ENCODE results near the gene APOL1.

APOL1 gene

DNA sequence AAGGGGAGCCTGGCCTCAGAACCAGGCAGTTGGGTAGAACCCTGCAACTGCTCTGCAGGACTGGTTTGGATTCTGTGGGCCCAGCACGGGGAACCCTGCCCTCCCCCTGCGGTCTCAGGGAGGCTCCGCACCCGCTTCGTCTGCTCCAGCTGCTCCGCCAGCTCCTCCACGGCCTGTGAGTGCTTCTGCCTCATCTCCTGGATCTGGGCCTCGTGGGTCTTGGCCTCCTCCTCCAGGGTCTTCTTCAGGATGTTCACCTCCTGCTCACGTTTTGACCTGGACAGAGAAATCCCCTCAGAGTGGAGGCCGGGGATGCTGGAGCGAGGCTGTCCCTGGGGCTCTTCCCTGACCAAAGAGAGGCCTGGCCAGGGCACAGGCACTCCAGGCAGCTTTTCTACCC, 41.9 kb downstream of the APOL1 start:
- no peak for DNase-seq

- no peak for DNase-seq
These were observed 42.3 kb downstream of the APOL1 start for GRCh38 chr22:36295247-36295646.

GRCh38 chr22:36296690-36297089, 43.8 kb downstream of the APOL1 start:
- no peak for DNase-seq

- DNase-seq: no peak
These were observed 44.6 kb downstream of the APOL1 start for GRCh38 chr22:36297568-36297967.

- DNase-seq: no peak
These were observed 45.2 kb downstream of the APOL1 start for GRCh38 chr22:36298118-36298517.

DNA sequence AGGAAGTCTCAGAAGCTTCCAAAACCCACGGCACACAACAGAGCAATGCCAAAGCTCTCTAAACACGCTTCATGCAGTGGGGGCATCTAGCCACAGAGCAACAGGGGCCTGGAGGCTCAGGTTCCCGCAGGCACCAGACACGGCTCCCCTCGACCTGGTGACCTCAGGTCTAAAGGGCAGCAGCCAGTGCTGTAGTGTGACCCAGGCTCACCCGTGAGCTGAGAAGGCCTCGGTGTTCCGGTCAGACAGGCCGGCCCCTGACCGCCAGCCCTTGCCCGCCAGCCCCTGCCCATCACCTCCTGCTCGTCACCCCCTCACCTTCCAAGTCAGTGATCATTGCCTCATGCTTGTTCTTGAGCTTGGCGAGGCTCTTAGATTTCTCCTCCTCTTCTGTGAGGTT, 45.7 kb downstream of the APOL1 start:
- no peak for DNase-seq

- no peak for DNase-seq
These were observed 46.4 kb downstream of the APOL1 start for GRCh38 chr22:36299295-36299694.

DNA sequence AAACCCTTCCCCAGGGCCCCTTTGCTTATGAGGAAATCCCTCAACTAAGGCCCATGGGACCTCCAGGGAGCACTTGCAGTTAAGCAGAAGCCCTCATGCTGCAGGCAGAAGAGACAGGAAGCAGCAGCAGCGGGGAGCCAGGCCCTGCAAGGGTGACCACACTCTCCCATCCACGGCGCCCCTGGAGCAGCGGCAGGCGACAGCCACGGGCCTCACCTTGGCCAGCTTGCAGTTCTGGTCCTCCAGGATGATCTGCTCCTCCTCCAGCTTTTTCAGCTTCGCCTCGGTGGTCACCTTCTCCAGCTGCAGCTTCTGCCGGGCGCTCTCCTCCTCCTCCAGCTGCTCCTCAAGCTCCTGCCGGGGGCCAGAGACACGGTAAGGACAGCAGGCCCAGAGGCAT, 47.0 kb downstream of the APOL1 start:
- no peak for DNase-seq

DNA sequence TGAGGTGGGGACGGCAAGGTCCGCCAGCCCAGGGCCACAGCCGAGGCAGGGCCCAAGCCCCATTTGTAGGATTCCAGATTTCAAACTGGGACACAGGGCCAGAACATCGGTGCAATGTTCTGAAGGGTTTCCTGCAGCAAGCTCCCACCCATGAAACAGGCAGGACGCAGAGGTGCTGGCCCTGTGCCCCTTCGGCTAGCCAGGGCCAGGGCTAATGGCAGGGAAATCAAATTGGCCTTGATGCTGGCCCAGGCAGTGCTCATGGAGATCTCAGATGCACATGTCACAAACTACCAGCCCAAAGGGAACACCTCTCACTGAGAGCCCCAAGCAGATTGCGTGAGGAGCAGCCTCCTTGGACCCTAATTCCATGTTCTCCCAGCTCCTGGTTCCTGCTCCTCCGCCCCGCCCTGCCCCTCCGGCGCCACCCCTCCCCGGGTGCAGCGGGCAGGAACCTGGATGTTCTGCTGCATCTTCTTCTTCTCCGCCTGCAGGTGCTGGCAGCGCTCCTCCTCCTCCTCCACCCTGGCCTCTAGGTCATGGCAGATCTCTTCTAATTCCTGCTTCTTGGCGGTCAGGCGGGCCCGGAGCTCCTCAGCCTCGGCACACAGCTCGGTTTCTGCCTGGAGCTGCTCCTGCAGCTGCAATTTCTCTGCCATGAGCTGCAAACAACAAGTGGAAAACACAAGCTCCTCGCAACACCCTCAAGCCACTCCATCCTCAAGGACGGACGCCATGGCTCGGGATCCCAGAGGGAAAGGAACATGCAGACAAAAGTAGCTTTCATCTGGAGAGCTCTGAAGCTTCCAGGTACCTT, 47.7 kb downstream of the APOL1 start:
- DNase-seq: no peak

- peak; percentile 80 for DNase-seq
These were observed 48.5 kb downstream of the APOL1 start for GRCh38 chr22:36301384-36301828.

DNA sequence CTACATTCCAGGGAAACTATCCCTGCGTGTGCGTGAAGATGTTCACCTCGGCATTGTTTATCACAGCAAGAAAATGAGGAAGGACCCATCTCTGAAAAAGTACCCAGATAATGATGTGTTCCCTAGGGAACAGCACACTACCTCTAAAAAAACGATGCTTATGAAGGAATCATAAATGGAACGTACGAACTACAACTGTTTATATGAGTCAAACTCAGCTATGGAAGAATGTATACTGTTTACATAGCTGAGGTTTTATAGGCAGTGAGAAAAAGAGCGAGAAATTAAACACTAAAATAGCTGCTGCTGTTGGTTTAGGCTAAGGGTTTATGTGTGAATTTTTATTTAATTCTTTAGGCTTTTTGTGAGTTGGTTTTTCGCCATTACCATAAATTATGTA, 48.9 kb downstream of the APOL1 start:
- no peak for DNase-seq

- no peak for DNase-seq
These were observed 49.6 kb downstream of the APOL1 start for GRCh38 chr22:36302439-36303114.

- no peak for DNase-seq
These were observed 50.2 kb downstream of the APOL1 start for GRCh38 chr22:36303115-36303467.

DNA sequence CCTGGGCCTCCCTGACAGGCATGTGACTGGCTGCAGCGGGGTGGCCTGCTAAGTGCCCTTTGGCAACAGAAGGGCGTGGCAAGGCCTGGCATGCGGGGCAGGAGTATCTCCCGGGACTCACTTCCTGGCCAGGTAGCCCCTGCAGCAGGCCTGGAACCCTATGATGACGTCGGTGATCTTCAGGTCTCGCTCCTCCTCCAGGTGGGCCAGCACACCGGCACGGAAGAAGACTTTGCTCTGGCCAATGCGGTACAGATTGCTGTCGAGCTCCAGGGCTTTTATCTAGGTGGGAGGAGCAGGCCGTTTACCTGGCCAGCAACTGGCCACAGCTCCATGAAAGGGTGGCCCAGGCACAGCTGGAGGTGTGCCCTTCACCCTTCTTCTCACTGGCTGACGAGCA, 50.9 kb downstream of the APOL1 start:
- no peak for DNase-seq

GRCh38 chr22:36304429-36304828, 51.5 kb downstream of the APOL1 start:
- no peak for DNase-seq

GRCh38 chr22:36305813-36306212, 52.9 kb downstream of the APOL1 start:
- no peak for DNase-seq

DNA sequence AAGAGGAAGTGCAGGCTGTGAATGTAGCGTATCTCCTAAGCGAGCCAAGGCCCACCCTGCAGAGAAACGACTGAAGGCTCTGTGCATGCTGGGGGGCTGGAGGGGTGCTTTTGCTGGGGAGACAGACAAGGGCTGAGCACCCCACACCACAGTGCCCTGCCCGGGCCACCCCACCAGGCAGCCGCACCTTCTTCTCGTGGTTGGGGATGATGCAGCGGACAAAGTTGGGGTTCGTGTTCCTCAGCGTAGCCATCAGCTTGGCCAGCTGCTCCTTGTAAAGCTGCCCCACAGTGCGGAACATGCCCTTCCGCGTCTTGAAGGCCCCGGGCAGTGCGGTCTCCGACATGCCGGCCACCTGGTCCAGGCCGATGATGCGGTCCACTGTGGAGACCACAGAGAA, 53.3 kb downstream of the APOL1 start:
- no peak for DNase-seq

GRCh38 chr22:36308880-36309279, 55.9 kb downstream of the APOL1 start:
- no peak for DNase-seq

DNA sequence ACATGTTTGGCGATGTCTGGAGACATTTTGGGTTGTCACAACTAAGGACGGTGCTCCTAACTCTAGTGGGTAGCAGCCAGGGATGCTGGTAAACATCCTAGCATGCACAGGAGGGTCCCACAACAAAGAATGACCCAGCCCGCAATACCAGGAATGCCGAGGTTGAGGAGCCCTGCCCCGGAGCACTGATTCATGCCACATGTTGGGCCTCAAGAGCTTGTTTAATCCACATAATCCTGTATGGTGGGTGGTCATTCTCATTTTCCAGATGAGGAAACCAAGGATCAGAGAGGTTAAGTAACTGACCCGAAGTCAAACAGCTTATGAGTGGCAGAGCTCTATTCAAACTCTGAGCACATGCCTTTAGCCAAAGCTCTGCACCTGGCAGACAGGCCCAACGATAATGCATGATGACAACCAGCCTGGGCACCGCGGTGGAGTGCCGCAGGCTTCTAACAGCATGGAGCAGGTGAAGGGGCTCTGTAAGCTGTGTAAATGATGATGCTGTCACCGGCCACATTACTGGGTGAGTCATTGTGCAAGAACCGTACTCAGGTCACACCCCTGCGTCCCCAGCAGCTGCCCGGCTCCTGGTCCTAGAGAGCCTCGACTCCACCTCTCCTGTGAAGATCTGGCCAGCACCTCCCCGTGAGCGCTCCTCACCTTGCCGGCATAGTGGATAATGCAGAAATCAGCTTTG, 58.6 kb downstream of the APOL1 start:
- DNase-seq: no peak

DNA sequence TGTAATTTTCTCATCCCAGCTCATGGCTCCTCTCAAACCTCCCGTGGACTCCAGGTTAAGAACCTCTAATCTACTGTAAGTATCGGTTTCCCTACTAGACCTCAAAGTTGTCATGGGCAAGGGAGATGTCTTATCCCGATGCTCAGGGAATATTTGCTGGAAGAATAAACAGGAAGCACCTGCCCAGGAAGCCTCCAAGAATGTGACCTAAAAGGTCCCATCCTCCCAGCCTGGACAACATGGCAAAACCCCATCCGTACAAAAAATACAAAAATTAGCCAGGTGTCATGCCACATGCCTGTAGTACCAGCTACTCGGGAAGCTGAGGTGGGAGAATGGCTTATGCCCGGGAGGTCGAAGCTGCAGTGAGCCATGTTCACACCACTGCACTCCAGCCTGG, 62.4 kb downstream of the APOL1 start:
- DNase-seq: no peak

- DNase-seq: no peak
These were observed 63.5 kb downstream of the APOL1 start for GRCh38 chr22:36316419-36316818.
